Measurements from ENCODE around the gene AUH. TPM values are rescaled to one million over a fixed set of nuclear protein-coding genes. Genes with fewer than 3 reads are reported as not detected.

The AUH gene
- total and polyA plus RNA-seq, 12 donors: 16.3 to 56.3 (median 44.2) TPM

- no peak for TF ChIP-seq CTCF (IDR thresholded peaks at IDR 0.05)
- ATAC-seq (no peak), DNase-seq (no peak)
- Histone ChIP-seq H3K4me1 (peaks cover 0 to 34% (median 23%) of the 10 kb centered on the region in 9 donors), H3K9me3 (peaks cover 0 to 4% (median 0%) of the 10 kb centered on the region in 11 donors), H3K27ac (peak overlapping the region in 8 of 10 donors; percentile 27 to 63 (median 46)), H3K36me3 (no peaks in the 10 kb centered on the region), H3K4me3 (no peak overlapping the region), H3K27me3 (no peaks in the 10 kb centered on the region)
- WGBS, 2 donors: 86 to 95% methylated on average over 11 of the region's 11 CpGs
- intact Hi-C loops (cut with DNase I): no loop called here
Measured at GRCh38 chr9:91187311-91187964, 174.3 kb downstream of the AUH start.

GRCh38 chr9:91186632-91187108 lies 175.0 kb downstream of the AUH start:
- TF ChIP-seq CTCF (IDR thresholded peaks at IDR 0.05): no peak
- H3K4me1 ChIP-seq: peaks cover 0 to 26% (median 16%) of the 10 kb centered on the region in 9 donors
- DNase-seq (peak in 1 of 2 donors; percentile 42), ATAC-seq (peak; percentile 40 to 92 (median 76))
- H3K27ac ChIP-seq: peak overlapping the region in 6 of 10 donors; percentile 27 to 63 (median 40)
- WGBS, 2 donors: 82 to 90% methylated on average over 2 of the region's 2 CpGs
- peaks cover 0 to 4% (median 0%) of the 10 kb centered on the region in 11 donors for H3K9me3 ChIP-seq
- no peaks in the 10 kb centered on the region for H3K36me3 ChIP-seq
- intact Hi-C loops (cut with DNase I): no loop called here
- H3K27me3 ChIP-seq: no peaks in the 10 kb centered on the region
- H3K4me3 ChIP-seq: no peak overlapping the region

GRCh38 chr9:91185193-91185886 lies 176.4 kb downstream of the AUH start:
- no peak for TF ChIP-seq CTCF (IDR thresholded peaks at IDR 0.05)
- Histone ChIP-seq H3K27me3 (no peaks in the 10 kb centered on the region), H3K27ac (no peak overlapping the region), H3K4me1 (peaks cover 0 to 22% (median 15%) of the 10 kb centered on the region in 9 donors), H3K4me3 (no peak overlapping the region), H3K36me3 (no peaks in the 10 kb centered on the region), H3K9me3 (peaks cover 0 to 4% (median 0%) of the 10 kb centered on the region in 11 donors)
- intact Hi-C loops (cut with DNase I): no loop called here
- DNase-seq: no peak
- ATAC-seq: no peak
- WGBS, 2 donors: 94 to 97% methylated on average over 10 of the region's 10 CpGs

- TF ChIP-seq CTCF (IDR thresholded peaks at IDR 0.05): no peak
- ATAC-seq (no peak), DNase-seq (no peak)
- WGBS, 2 donors: 83 to 91% methylated on average over 12 of the region's 12 CpGs
- H3K4me3 ChIP-seq: no peak overlapping the region
- H3K27me3 ChIP-seq: no peaks in the 10 kb centered on the region
- H3K27ac ChIP-seq: no peak overlapping the region
- no peaks in the 10 kb centered on the region for H3K9me3 ChIP-seq
- intact Hi-C loops (cut with DNase I): no loop called here
- H3K36me3 ChIP-seq: no peaks in the 10 kb centered on the region
- peaks cover 0 to 19% (median 12%) of the 10 kb centered on the region in 9 donors for H3K4me1 ChIP-seq
Measured at GRCh38 chr9:91182429-91183225, 179.1 kb downstream of the AUH start.

Data from heart right ventricle (tissue), 16 donors.